Fibroblast of lung (primary cell): Measurements from ENCODE around the gene CGNL1.

Experiments
- EZH2 ChIP-seq: IDR thresholded peaks from 2 replicates; pipeline ENCODE4 v1.5.1; 2012; ENCODE audit warnings: low read length, control low read depth, mild to moderate bottlenecking; ENCODE audit errors: missing control alignments
- TF ChIP-seq, protein P1 (sequence below), 2 donors: IDR thresholded peaks in 1 of 2; conservative IDR thresholded peaks in 1 of 2; 1 replicate in 1 of 2; 2 replicates in 1 of 2; pipeline ENCODE4 v1.5.1; 2011 to 2012; ENCODE audit warnings: low read length in 2 of 2, control low read depth in 1 of 2, inconsistent platforms in 1 of 2, low read depth in 1 of 2, mild to moderate bottlenecking in 1 of 2

DNA sequence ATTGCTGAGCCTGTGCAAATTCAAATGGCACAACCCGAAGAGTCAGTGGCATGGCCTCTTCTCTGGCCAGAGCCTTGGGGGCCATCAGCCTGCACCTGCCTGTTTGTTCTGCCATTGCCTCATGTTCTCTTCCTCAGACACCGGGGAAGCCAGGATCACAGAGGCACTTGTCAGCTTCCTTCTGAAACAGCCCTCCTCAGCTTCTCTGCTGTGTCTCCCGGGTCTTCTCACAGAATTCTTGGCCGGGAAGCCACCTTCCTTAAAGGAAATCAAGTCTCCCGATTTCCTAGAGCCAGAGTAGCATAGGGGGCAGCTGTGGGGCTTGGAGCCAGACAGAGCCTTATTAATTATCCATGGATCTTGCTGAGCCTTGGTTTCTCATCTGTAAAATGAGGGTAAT lies 47.4 kb upstream of the CGNL1 start:
- TF ChIP-seq, protein P1, sequence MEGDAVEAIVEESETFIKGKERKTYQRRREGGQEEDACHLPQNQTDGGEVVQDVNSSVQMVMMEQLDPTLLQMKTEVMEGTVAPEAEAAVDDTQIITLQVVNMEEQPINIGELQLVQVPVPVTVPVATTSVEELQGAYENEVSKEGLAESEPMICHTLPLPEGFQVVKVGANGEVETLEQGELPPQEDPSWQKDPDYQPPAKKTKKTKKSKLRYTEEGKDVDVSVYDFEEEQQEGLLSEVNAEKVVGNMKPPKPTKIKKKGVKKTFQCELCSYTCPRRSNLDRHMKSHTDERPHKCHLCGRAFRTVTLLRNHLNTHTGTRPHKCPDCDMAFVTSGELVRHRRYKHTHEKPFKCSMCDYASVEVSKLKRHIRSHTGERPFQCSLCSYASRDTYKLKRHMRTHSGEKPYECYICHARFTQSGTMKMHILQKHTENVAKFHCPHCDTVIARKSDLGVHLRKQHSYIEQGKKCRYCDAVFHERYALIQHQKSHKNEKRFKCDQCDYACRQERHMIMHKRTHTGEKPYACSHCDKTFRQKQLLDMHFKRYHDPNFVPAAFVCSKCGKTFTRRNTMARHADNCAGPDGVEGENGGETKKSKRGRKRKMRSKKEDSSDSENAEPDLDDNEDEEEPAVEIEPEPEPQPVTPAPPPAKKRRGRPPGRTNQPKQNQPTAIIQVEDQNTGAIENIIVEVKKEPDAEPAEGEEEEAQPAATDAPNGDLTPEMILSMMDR (conservative IDR thresholded peaks at IDR 0.05 in 1 of 2, IDR thresholded peaks at IDR 0.05 in 1 of 2; ENCODE audit: low read depth in 1 of 2, low read length in 2 of 2): no peak
- no peak for TF ChIP-seq EZH2
